Endometrial microvascular endothelial cells (primary cell): ENCODE measurements around the gene SERPINB6. TPM values are rescaled to one million over a fixed set of nuclear protein-coding genes. Genes with fewer than 3 reads are reported as not detected.
"Not testable (repeated sequence)": the region's sequence is repeated elsewhere in the genome, so short reads cannot be mapped to it uniquely, and the experiment has no call there.

ENCODE experiments used
- in situ Hi-C: cut with HindIII; loops from 2 replicates; pipeline ENCODE4 v1.10.0; 2017; ENCODE audit warnings: low sequenced_read_pairs, low pct_unique_long_range_greater_than_20kb; ENCODE audit errors: inconsistent ontology term
- total RNA-seq: library from RNA; depleted of rRNA; stranded (reverse); fragments of >200 nt; gene quantifications from one replicate; pipeline ENCODE4 v1.2.3, GENCODE V29; 2015; ENCODE audit errors: inconsistent ontology term

The SERPINB6 gene
- total RNA-seq, 1 donor from 2014 or later = 179 TPM

DNA sequence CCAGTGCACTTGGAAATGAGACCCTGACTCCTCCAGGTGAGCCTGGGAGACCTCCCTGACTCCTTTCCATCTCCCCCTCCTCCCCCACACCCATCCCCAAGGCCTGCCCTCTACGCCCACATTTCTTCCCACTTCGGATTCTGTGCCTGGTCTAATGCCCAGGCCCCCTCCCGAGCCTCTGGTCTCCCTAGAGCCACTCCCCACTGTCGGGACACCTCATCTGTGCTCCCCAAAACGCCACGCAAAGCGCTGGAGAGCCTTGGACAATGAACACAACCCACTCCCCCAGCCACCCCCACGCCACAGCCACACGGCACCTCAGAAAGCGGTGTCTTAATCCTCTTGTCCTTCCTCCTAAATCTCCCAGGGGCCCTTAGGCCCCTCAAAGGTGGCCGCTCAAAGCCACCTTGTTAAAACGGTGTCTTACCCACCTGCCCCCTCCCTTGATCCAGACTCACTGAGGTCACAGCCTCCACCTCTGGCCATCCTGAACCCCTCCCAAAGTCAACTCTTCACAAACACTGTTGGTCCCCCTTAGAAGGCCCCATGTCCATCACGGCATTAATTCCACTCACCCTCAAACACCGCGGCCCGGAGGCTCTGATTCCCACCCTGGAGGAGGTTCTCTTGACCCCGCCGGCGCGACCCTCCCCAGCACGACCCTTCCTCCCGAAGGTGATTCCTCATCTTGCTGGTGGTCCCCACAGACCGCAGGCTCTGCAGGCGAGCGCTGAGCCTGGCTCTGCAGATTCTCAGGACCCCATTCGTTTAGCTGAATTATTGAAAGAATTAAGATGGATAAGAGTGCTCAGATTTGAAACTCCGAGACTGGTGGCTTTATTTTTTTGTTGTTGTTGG, 69.5 kb downstream of the SERPINB6 start:
- in situ Hi-C loops = not testable (repeated sequence)

- in situ Hi-C loops = no loop called here
Observed at GRCh38 chr6:2900821-2901644, 70.3 kb downstream of the SERPINB6 start.

DNA sequence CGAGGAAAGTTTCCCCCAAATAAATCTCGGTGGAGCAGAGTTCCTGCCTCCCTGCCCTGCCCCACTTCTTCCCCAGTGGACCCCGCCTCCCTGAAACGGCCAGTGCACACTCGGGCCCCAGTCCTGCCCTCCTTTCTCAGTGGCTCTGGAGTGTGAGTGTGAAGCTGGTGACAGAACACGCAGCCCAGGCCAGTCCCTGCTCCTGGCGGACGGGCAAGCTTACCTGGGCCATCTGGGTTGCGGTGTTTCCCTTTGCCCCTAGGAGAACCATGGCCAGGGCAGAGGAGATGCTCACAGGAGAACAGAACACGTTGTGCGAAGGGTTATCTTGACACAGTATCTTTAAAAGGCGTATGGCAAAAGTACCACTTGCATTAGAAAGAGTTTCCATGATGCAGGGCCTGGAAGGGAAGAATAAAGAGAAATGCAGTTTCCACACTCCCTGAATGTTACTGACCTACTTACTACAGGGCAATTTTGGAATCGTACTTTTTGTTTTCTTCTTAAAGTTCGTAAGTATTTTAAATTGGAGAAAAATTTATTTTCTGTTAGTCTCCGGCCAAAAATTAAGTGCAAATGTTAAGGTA, 71.1 kb downstream of the SERPINB6 start:
- in situ Hi-C loops = no loop called here

- in situ Hi-C loops = no loop called here
Observed at GRCh38 chr6:2899596-2899995, 71.8 kb downstream of the SERPINB6 start.

Other genes starting within 250 kb of the SERPINB6 start
- 0.56 TPM for gene MYLK4, start 220.6 kb downstream of the SERPINB6 start, total RNA-seq
- 61.1 TPM for gene WRNIP1, start 206.2 kb downstream of the SERPINB6 start, total RNA-seq
- gene SERPINB1, start 129.7 kb downstream of the SERPINB6 start, total RNA-seq = 71.8 TPM
- 75.5 TPM for gene SERPINB9, start 68.3 kb downstream of the SERPINB6 start, total RNA-seq
- 74.1 TPM for gene NQO2, start 28.3 kb upstream of the SERPINB6 start, total RNA-seq
- 20.0 TPM for gene RIPK1, start 96.9 kb upstream of the SERPINB6 start, total RNA-seq
- gene BPHL, start 147.1 kb upstream of the SERPINB6 start, total RNA-seq = 20.0 TPM
- 214 TPM for gene TUBB2A, start 186.0 kb upstream of the SERPINB6 start, total RNA-seq